GM21619 (cell line): ENCODE results near the gene PXT1.

Source experiments
- ATAC-seq: cut with Tn5 transposase; IDR thresholded peaks from one replicate; pipeline ENCODE4 v1.9.1; 2021; ENCODE audit not compliant: unreplicated experiment

Gene PXT1

DNA sequence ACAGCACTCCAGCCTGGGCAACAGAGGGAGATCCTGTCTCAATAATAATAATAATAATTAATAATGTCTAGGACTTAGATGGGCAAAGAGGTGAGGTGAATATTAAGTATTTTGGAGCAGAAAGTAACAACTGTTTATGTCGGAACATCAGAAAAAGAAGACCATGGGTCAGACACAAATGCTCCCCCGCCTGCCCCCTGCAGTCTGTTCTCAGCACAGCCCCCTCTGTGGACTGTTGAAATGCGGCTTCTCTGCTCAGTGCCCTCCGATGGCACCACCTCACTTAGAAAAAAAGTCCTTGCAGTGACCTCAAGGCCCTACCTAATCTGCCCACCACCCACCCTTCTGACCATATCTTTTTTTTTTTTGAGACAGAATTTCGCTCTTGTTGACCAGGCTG, 50.0 kb downstream of the PXT1 start:
- ATAC-seq, result no peak

DNA sequence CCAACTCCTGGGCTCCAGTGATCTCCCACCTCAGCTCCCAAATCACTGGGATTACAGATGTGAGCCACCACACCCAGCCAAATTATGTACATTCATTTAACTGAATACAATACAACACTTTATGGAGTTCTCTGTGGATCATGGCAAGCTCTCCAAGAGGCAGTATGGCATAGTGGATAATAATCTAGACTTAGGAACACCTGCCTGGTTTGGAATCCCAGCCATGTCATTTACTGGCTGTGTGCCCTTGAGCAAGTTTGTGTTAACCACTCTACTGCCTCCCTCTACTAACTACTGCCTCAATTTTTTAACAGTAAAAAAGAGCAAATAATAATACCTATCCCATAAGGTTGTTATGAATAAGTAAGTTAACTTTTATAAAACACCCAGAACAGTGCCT, 53.3 kb downstream of the PXT1 start:
- no peak for ATAC-seq

DNA sequence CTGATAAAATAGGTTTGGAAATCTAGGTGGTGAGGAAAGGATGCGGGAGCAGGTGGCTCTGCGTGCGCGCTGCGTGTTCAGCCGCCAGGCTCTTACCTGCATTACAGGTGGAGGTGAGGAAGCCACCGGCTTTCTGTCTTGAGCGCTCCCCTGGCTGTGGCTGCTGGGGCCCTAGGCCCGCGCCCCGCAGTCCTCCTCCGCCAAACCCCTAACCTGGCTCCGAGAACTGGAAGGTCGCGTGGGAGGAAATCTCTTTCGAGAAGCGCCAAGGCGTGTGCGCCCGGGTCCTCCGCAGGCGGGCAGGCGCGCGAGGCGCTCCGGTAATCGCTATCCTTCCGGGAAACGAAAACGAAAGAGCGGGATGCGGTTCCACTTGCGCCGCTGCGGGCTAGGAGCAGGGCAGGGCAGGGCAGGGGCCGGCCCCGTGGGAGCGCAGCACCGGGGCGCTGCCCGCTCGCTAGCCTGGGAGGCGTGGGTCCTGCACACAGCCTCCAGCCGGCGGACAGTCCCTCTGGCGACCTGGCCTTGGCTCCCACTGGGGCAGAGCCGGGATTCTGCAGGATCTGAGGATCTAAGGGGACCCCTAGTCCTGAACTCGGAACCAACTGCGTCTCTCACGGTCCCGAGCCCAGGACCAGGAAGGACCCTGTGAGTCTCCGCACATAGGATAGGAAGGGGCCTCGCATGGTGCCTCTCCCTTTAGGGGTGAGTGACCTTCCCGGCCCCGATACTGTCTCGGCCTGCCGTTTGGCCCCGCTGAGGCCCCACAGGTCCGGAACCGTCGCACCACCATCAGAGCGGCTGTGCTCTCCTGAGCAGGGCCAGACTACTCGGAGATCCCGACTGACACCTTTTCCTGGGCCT, 55.0 kb downstream of the PXT1 start, which contains the start of gene ETV7:
ETV7 (minus strand) TSS at position 230 of the 864 bp plus-strand sequence; CDS start at position 102, 128 bp downstream.
- ATAC-seq, result no peak

DNA sequence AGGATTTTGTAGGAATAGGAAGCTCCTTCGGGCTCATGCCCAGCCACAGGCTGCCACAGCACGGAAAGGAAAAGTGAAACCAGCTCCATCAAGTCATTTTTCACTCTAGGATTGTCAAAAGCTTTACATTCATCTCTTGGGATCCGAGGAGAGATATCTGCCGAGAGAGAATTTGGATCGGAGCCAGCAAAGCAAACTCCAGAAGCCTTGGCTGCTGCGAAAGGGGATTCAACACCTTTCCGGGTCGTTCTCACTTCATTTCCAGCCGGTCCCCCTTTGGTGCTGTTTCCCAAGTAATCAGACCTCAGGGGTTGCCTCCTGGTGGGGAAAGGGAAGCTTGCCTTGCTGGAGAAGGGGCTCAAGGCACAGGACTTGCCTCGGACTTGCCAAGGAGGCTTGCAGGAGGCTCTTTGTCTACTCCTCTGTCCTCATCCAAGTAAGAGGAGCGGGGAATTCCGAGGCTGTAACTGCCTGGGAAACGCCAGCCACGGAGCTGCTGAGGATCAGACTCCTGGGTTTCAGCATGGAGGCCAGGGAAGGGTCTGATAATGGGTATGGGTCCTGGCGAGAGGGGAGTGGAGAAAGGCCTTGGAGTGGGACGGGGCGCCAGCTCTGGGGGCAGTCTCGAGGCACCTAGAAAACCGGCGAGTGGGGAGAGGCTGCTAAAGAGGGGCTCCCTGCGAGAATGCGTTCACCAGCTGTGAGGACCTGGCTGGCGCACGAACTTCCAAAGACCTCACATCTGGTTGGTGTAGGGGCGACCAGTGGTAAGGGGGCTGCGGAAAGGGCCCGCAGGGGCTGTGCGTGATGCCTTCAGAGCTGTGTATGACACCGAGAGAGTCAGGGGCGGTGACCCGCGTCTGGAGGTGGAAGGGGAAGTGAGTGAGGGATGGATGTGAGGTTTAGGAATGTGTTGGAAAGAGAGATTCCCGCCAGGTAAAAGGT, 55.9 kb downstream of the PXT1 start:
- ATAC-seq, result no peak

DNA sequence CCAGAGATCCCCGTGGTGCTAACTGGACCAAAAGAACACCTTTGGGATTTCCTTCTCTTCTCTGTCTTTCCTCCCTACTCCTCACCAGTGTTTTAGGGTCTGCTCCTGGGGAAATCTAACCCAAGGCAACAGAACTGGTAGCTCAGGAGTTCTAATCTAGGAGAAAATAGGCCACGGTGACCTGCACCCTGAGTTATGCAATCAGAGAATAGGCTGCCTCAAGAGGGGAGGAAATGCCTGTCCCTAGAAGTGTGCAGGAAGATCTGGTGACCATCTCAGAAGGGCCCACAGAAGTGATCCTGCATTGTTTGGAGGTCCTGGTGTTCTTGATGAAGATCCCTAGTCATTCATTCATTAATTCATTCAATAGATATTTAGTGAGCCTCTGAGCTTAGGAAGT, 58.6 kb downstream of the PXT1 start:
- no peak for ATAC-seq

DNA sequence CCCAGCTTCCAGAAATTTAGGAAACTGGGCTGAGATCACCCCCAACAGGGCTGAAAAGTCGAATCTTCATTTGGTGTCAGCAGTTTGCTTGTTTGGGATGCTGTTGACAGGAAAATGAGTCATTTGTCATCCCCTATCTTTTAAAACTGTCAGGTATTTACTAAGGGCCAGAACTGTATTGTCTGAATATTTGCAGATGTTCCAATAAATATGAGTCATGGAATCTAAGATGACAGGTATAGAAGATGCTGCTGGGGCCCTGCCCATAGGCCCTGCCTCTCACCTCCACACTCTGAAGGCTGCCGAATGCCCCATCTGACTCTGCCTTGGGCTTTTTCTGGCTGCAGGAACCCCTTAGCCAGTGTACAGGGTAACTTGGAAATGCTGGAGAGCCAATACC, 59.0 kb downstream of the PXT1 start:
- no peak for ATAC-seq

DNA sequence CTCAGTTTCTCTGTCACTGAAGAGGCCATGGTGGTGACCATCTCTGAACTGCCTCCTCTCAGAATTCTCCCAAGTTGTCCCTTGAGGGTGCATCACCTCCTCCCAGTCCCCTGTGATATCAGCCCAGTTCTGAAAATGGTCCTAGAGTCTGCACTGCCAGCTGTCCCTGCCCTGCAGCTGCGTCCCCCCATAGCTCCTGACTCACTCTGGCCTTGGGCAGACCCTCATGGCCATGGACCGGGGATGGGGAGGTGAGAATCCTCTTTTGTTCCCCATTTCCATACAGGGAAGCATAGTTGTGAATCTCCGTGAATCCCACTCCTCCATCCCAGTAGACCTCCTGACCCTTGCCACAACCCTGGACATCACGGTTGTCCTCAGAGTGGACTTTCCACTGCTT, 59.7 kb downstream of the PXT1 start:
- ATAC-seq, result no peak

DNA sequence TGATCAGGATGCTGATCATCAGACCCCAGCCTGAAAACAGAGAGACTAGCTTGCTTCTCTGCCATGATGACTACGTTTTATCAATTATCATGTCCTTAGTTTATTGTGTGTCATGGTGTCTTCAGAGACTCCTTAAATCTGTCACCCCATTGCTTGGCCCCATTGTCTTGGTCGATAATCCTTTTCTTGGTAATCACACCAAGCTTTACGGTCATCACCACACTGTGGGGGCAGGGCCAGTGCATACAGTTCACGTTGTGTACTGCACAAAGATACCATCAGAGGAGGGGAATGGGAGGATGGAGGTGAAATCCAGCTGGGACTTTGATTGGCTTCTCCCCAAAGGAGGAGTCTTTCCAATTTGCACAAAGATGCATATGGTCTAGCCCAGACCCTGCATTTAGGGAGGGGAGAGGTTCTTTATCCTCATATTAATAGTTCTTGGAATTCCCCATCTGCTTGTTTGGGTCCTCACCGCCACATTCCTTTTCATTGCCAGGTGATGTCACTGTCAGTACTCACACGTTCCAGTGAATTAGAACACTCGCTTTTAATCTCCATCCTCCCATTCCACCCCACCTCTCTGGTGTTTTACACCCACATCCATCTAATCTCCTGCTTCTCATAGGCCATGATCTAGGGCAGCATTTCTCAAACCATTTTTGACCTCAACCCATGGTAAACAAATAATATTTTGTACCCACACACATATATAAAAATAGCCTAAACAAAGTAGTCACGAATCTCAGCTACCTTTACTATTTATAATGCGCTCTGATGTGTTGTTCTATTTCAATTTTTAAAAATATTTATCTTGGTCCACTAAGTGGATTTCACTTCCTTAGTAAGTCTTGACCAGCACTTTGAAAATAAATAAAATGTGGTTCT, 60.9 kb downstream of the PXT1 start:
- no peak for ATAC-seq

DNA sequence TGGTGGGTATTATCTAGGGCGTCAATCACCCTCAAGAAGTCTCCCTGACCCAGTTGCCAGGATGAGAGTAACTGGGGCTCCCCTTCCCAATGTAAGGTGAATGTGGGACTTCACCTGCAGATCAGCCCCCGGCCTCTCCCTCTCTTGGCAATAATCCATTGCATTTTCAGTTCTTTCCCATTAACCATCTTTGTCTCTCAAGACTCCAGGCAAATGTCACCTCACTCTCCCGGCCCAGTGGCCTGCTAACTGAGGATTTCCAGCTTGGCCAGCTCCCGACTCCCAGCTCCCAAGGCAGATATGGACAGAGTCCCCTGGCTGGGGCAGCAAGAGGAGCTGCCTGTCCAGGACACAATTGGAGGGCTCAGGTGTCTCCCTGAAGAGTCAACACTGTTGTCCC, 62.5 kb downstream of the PXT1 start:
- ATAC-seq, result no peak

DNA sequence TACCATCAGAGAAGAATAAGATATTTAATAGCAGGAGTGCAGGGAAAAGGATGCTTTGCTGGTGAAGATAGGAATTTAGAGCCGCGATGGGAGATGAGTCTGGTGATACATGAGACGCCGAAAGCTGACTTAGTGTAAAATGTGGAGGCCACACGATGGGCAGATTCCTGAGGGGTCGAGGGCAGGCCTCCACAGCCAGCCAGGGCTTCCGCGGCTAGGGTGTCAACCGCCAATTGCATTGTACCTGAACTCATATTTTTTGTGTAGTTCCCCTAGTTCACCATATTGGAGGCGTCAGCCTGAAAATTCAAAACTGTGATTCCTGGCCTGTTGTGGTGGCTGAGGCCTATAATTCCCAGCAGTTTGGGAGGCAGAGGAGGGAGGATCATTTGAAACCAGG, 63.7 kb downstream of the PXT1 start:
- ATAC-seq, result no peak

DNA sequence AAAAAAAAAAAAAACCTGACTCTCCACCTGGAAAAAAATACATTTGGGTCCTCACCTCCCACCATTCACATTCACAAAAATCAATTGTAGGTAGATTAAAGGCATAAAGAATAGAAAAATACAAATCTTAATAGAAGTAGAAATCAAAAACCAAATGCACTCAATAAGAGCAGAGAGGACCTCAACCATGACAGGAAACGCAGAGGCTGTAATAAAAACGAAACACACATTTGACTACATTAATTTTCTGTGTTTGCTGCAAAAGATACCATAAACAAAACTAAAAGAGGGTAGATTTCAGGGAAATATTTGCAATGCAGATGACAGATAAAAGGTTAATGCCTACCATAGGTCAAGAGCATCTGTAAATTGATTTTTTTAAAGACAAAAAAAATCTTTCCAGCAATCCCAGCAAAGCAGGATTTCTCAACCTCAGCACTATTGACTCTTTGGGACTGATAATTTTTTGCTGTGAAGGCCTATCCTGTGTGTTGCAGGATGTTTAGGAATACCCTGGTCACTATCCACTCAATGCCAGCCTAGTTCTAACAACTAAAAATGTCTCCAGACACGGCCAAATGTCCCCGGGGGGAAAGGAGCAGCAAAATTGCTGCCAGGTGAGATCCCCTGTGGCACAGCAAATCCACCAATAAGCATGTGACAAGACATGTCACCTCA, 64.3 kb downstream of the PXT1 start:
- no peak for ATAC-seq

DNA sequence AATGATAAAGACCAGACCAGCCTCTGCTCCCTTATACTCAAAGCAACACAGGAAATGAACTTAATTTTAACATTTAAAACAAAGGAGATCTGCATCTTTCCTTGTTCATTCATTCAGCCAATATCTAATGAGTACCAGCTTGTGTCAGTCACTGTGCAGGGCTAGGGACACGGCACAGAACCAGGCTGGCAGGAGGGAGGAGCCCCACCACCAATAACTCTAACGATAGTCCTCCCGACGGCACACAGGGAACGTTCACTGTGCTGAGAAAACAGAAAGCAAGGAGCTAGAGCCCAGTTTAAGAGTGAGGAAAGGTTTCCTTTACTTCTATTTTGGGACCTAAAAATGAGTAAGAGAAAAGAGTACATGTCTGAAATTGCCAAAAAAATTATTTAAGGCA, 65.1 kb downstream of the PXT1 start:
- no peak for ATAC-seq

DNA sequence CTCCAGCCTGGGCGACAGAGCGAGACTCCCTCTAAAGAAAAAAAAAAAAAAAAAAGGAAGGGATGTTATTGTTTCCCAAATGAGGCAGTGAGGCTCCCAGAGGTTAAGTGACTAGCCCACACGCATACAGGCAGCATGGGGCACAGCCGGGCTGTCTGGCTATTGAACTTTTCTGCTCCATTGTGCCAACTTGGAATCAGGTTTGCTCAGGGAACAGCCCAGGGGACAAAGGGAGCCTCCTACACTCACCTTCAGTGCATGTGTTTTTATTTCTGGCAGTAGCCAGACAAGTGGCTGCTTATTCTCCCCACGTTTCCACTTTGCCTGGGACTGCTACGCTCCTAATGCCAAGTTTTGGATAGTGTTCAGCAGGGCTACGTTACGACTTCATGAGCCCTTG, 65.9 kb downstream of the PXT1 start:
- no peak for ATAC-seq

DNA sequence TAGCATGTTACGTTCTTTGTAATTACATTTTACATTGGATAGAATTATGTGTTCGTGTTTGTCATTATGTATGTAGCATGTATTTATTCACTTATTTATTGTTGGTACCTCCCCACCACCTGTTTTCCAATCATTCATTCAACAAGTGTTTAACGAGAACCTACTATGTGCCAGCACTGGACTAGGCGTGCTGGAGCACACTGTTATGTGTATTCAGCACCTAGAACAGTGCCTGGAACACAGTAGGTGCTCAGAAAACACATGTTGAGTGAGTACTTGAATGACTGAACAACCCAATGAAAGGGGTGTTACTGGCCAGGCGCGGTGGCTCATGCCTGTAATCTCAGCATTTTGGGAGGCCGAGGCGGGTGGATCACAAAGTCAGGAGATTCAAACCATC, 66.5 kb downstream of the PXT1 start:
- no peak for ATAC-seq

DNA sequence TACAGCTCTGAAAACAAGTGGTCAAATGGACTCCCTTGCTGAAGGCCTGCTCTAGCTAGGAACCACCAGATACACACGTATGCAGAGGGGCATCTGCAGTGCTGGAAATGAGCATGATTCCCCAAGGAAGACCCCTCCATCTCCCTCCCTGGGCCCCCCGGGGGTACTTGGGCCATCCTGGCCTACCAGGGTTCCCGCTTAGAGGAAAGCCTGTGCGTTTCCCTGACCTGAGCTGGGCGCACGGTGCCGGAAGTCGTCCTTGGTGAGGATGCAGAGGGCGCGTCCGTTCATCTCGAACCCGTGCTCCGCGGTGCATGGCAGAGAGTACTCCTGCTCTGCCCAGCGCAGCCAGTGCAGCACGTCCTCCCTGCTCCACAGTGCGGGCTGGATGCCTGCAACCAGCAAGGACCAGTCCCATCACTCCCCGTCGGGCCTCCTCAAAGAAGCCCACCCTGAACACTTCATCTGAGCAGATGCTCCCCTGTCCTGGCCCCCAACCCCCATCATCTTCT, 67.0 kb downstream of the PXT1 start:
- ATAC-seq, result no peak

DNA sequence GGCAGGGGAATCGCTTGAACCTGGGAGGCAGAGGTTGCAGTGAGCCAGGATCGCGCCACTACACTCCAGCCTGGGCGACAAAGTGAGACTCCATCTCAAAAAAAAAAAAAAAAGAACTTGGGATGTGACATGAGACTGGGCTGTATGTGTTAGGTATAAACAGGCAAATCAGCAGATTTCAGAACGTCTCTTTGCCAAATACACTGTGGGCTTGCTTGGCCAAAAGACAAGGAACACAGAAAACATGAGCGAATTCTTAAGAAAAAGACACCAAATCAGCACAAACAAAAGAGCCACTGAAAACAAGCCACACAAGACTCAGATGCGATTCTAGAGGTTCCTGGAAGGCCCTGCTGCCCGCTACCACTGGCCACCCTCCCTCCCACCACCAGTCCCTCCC, 67.7 kb downstream of the PXT1 start:
- no peak for ATAC-seq

DNA sequence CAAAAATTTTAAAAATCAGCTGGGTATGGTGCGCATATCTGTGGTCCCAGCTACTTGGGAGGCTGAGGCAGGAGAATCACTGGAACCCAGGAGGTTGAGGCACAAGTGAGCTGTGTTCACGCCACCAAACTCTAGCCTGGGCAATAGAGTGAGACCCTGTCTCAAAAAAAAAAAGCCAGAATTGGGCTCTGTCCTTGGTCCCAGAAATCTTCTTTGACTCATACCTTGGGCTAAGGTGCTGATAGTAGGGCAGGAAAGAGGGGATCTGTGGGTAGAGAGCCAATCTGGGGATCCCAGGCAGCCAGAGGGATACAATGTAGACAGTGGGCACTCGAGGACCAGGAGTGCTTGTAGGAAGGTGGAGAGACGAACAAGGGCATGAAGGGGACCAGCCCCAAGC, 68.5 kb downstream of the PXT1 start:
- ATAC-seq, result no peak

DNA sequence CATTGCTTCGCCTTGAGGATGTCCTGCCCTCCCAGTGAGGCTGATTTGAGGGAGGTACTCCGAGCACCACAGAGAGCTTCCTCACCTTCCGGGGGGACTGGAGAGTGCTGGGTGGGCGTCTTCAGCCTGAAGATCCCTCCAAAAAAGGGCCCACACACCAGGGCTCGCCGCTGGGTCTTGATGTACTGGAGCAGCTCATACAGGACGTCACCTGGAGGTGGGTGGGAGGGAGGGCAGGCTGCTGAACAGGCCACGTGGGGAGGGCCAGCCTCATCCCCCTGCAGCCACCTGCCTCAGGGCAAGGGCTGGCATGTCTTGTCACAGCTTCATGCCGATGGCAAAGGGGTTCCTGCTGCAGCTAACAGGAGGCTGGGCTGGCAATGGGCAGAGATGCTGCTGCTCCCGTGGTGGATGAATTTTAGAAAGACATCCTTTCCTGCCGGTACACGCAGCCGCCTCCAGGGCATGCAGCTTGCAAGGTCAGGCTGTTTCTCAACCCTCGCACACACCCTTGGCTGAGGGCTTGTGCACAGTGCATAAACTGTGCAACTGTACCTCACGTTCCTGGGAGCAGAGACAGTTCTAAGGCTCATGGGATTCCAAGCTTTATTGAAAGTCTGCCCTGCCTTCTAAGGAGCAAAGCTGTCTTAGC, 69.2 kb downstream of the PXT1 start:
- no peak for ATAC-seq

DNA sequence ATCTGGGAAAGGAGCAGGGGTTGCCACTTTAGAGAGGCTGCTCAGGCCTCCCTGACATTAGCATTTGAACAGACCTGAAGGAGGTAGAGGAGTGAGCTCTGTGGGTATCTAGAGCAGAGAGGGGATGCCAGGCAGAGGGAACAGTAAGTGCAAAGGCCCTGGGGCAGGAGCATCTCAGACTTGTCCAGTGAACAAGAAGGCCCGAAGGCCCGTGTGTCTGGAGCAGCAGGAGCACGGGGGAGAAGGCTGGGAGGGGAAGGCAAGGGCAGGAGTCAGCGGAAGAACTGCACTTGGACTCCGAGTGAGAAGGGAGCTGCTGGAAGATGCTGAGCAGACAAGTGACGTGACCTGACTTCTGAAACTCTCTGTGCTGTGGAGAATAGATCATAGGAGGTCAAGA, 70.6 kb downstream of the PXT1 start:
- ATAC-seq, result no peak

DNA sequence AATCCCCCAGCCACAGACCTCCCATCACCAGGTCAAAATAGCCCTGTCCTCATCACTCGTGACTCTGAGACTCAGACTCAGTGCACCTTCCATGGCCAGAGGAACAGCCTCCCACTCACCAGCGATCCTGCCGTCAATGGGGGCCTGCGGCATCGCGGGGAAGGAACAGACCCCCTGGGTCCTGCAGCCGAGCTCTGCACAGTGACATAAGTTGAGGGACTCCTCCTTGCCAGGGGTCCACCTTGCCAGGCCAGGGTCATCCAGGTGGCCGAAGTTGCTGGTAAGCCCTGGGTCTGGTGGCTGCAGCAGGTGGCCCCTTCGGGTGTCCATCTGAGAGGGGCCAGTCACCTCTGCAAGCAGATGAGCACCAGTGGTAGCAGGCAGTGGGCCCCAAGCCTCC, 71.4 kb downstream of the PXT1 start:
- ATAC-seq, result no peak
